Ramos (cell line): Measurements from ENCODE around the gene SFXN5.

ENCODE experiments used
- in situ Hi-C: fragments of 300-500 bp; cut with MboI; formaldehyde crosslinking; loops from one replicate; pipeline ENCODE4 v1.14.3; 2022; ENCODE audit warnings: low sequenced_read_pairs; ENCODE audit not compliant: unreplicated experiment

The SFXN5 gene

GRCh38 chr2:72952110-72952823, 119.2 kb downstream of the SFXN5 start:
- in situ Hi-C loops: no loop called here

GRCh38 chr2:72951303-72952095, 120.0 kb downstream of the SFXN5 start:
- in situ Hi-C loops: no loop called here

GRCh38 chr2:72950558-72951255, 120.8 kb downstream of the SFXN5 start:
- in situ Hi-C loops: no loop called here

GRCh38 chr2:72949642-72950041, 121.9 kb downstream of the SFXN5 start:
- in situ Hi-C loops: no loop called here

GRCh38 chr2:72949045-72949444, 122.5 kb downstream of the SFXN5 start:
- in situ Hi-C loops: no loop called here

- in situ Hi-C loops: no loop called here
Measured at GRCh38 chr2:72947952-72948830, 123.3 kb downstream of the SFXN5 start.

- in situ Hi-C loops: no loop called here
Measured at GRCh38 chr2:72946466-72946865, 125.0 kb downstream of the SFXN5 start.

GRCh38 chr2:72945450-72946019, 126.0 kb downstream of the SFXN5 start:
- in situ Hi-C loops: no loop called here

GRCh38 chr2:72944804-72945449, 126.6 kb downstream of the SFXN5 start:
- in situ Hi-C loops: no loop called here

- in situ Hi-C loops: no loop called here
Measured at GRCh38 chr2:72943540-72944395, 127.7 kb downstream of the SFXN5 start.

- in situ Hi-C loops: no loop called here
Measured at GRCh38 chr2:72942881-72943418, 128.6 kb downstream of the SFXN5 start.

GRCh38 chr2:72942293-72942692, 129.2 kb downstream of the SFXN5 start:
- in situ Hi-C loops: no loop called here

- in situ Hi-C loops: no loop called here
Measured at GRCh38 chr2:72940786-72941185, 130.7 kb downstream of the SFXN5 start.

GRCh38 chr2:72940361-72940760, 131.2 kb downstream of the SFXN5 start:
- in situ Hi-C loops: no loop called here

GRCh38 chr2:72938455-72938854, 133.1 kb downstream of the SFXN5 start:
- in situ Hi-C loops: no loop called here

- in situ Hi-C loops: no loop called here
Measured at GRCh38 chr2:72937356-72937669, 134.2 kb downstream of the SFXN5 start.

- in situ Hi-C loops: no loop called here
Measured at GRCh38 chr2:72936660-72937355, 134.7 kb downstream of the SFXN5 start.

- in situ Hi-C loops: no loop called here
Measured at GRCh38 chr2:72935611-72935957, 135.9 kb downstream of the SFXN5 start.
